Gastroesophageal sphincter (tissue), 4 donors: ENCODE results near the gene RAB8A. TPM values are rescaled to one million over a fixed set of nuclear protein-coding genes. Genes with fewer than 3 reads are reported as not detected.

Source experiments
- ATAC-seq: fragments of 150-250 bp; one replicate; pipeline ENCODE4 v1.9.1; 2016; ENCODE audit warnings: mild to moderate bottlenecking, moderate library complexity
- H3K27ac ChIP-seq, 4 donors: fragments of 200-600 bp; sonication (generic) in 3 of 4; 1 replicate in 3 of 4; 2 replicates in 1 of 4; pipeline ENCODE4 v1.5.1; 2016 to 2019
- H3K27me3 ChIP-seq: fragments of 200-600 bp; sonication (generic); one replicate; pipeline ENCODE4 v1.5.1; 2019
- H3K36me3 ChIP-seq, 2 donors: fragments of 200-600 bp; sonication (generic); one replicate each; pipeline ENCODE4 v1.5.1; 2019; ENCODE audit warnings: control low read depth in 1 of 2
- H3K4me1 ChIP-seq, 3 donors: fragments of 200-600 bp; sonication (generic); 1 replicate in 2 of 3; 2 replicates in 1 of 3; pipeline ENCODE4 v1.5.1; 2016 to 2019; ENCODE audit warnings: control low read depth in 2 of 3
- H3K4me3 ChIP-seq, 2 donors: fragments of 200-600 bp; sonication (generic); one replicate each; pipeline ENCODE4 v1.5.1; 2019; ENCODE audit warnings: mild to moderate bottlenecking in 1 of 2, moderate library complexity in 1 of 2
- H3K9me3 ChIP-seq, 3 donors: fragments of 200-600 bp; sonication (generic); one replicate each; pipeline ENCODE4 v1.5.1; 2017 to 2019; ENCODE audit warnings: control low read depth in 2 of 3
- CTCF ChIP-seq, 4 experiments: fragments of 200-600 bp in 2 of 4; fragments of 450-650 bp in 2 of 4; sonication (generic) in 1 of 4; IDR thresholded peaks; one replicate each; pipeline ENCODE4 v1.5.1; 2017 to 2019; ENCODE audit warnings: antibody characterized with exemption in 4 of 4, mild to moderate bottlenecking in 2 of 4, moderate library complexity in 2 of 4
- EP300 ChIP-seq: sonication (generic); formaldehyde crosslinking; IDR thresholded peaks from one replicate; pipeline ENCODE4 v1.6.1; 2017; ENCODE audit warnings: antibody characterized with exemption, mild to moderate bottlenecking
- POLR2A ChIP-seq, 2 donors: fragments of 450-650 bp; IDR thresholded peaks; one replicate each; pipeline ENCODE4 v1.6.1; 2017; ENCODE audit warnings: antibody characterized with exemption in 2 of 2, mild to moderate bottlenecking in 2 of 2, moderate library complexity in 1 of 2
- POLR2AphosphoS5 ChIP-seq: sonication (generic); formaldehyde crosslinking; IDR thresholded peaks from one replicate; pipeline ENCODE4 v1.6.1; 2017; ENCODE audit warnings: antibody characterized with exemption
- WGBS, 2 donors: methylation state at CpG; one replicate each; pipeline ENCODE4 v1.1.5; 2018; ENCODE audit warnings: low coverage in 1 of 2; 5-methylcytosine and 5-hydroxymethylcytosine counted together
- total RNA-seq, 4 donors: library from RNA; depleted of rRNA; stranded (reverse); fragments of >200 nt; gene quantifications; one replicate each; pipeline ENCODE4 v1.1.0, GENCODE V29; 2016

RAB8A gene
- total RNA-seq, 4 donors from 2014 or later, result 32.4 to 52.5 (median 44.9) TPM

GRCh38 chr19:16113727-16114126 is 2.0 kb downstream of the RAB8A start:
- no peak for TF ChIP-seq POLR2A (IDR thresholded peaks at IDR 0.05)
- TF ChIP-seq CTCF (IDR thresholded peaks at IDR 0.05), result no peak
- TF ChIP-seq POLR2AphosphoS5, result no peak
- TF ChIP-seq EP300, result no peak
- no peak overlapping the region for H3K27ac ChIP-seq
- H3K27me3 ChIP-seq, result no peaks in the 10 kb centered on the region
- H3K4me1 ChIP-seq, result peaks cover 0 to 62% (median 20%) of the 10 kb centered on the region in 3 donors
- 67 to 75% methylated on average over 3 of the region's 3 CpGs for WGBS, 2 donors
- no peaks in the 10 kb centered on the region for H3K9me3 ChIP-seq
- peaks cover 0 to 27% of the 10 kb centered on the region in 2 donors for H3K36me3 ChIP-seq
- no peak for ATAC-seq
- no peak overlapping the region for H3K4me3 ChIP-seq

- WGBS, 2 donors, result 87% methylated on average over 4 to 5 of the region's 9 CpGs
- no peaks in the 10 kb centered on the region for H3K27me3 ChIP-seq
- H3K4me1 ChIP-seq, result peaks cover 0 to 62% (median 20%) of the 10 kb centered on the region in 3 donors
- H3K9me3 ChIP-seq, result no peaks in the 10 kb centered on the region
- TF ChIP-seq CTCF (IDR thresholded peaks at IDR 0.05) (no peak), POLR2AphosphoS5 (no peak), POLR2A (IDR thresholded peaks at IDR 0.05) (no peak), EP300 (no peak)
- no peak overlapping the region for H3K4me3 ChIP-seq
- H3K36me3 ChIP-seq, result peaks cover 0 to 45% of the 10 kb centered on the region in 2 donors
- H3K27ac ChIP-seq, result peak overlapping the region in 1 of 4 donors; percentile 8
- ATAC-seq, result no peak
Measured at GRCh38 chr19:16115301-16116039, 3.8 kb downstream of the RAB8A start.

- Histone ChIP-seq H3K4me3 (no peak overlapping the region), H3K4me1 (peaks cover 0 to 56% (median 20%) of the 10 kb centered on the region in 3 donors), H3K27me3 (no peaks in the 10 kb centered on the region), H3K36me3 (peaks cover 0 to 51% of the 10 kb centered on the region in 2 donors), H3K9me3 (no peaks in the 10 kb centered on the region), H3K27ac (no peak overlapping the region)
- TF ChIP-seq EP300 (no peak), POLR2AphosphoS5 (no peak), CTCF (IDR thresholded peaks at IDR 0.05) (no peak), POLR2A (IDR thresholded peaks at IDR 0.05) (no peak)
- WGBS, 2 donors, result 57 to 72% methylated on average over 4 of the region's 4 CpGs
- ATAC-seq, result no peak
Measured at GRCh38 chr19:16116067-16116466, 4.4 kb downstream of the RAB8A start.

- no peak for ATAC-seq
- Histone ChIP-seq H3K4me3 (no peak overlapping the region), H3K27me3 (no peaks in the 10 kb centered on the region), H3K4me1 (peaks cover 0 to 48% (median 15%) of the 10 kb centered on the region in 3 donors), H3K27ac (no peak overlapping the region), H3K36me3 (peaks cover 0 to 66% of the 10 kb centered on the region in 2 donors), H3K9me3 (no peaks in the 10 kb centered on the region)
- 81 to 85% methylated on average over 7 of the region's 11 CpGs for WGBS, 2 donors
- TF ChIP-seq POLR2A (IDR thresholded peaks at IDR 0.05) (no peak), CTCF (IDR thresholded peaks at IDR 0.05) (no peak), POLR2AphosphoS5 (no peak), EP300 (no peak)
Measured at GRCh38 chr19:16117594-16118033, 5.9 kb downstream of the RAB8A start.
